ENCODE data around the gene DYNC1LI1.

The DYNC1LI1 gene

GRCh38 chr3:32500231-32500630 lies 70.4 kb downstream of the DYNC1LI1 start:
- H3K4me3 ChIP-seq (ENCODE audit: low read length) = no peak overlapping the region; the same call in 1 of the 2 replicates
- no peak for TF ChIP-seq ZNF274 (IDR thresholded peaks at IDR 0.05; ENCODE audit: low read depth, low read length)

DNA sequence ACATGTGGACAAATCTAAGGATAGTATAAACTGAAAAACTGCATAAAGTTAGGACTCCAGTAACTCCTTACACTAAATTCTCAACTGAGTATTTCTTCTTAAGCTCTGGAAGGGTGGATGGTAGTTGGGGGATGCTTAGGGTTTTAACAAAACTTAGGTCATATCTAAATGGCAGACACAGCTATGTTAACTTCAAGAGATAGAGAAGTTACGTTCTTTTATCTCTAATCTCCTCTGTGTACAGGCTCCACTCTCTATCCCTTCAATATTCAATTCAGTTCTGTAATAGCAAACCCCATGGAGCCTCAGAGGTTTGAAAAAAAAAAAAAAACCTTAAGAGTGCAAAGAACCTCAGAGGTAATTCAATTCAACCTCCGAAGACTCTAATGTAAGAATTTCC lies 71.1 kb downstream of the DYNC1LI1 start:
- no peak overlapping the region; the same call in 1 of the 2 replicates for H3K4me3 ChIP-seq (ENCODE audit: low read length)
- TF ChIP-seq ZNF274 (IDR thresholded peaks at IDR 0.05; ENCODE audit: low read depth, low read length) = no peak

GRCh38 chr3:32498992-32499391 lies 71.7 kb downstream of the DYNC1LI1 start:
- no peak for TF ChIP-seq ZNF274 (IDR thresholded peaks at IDR 0.05; ENCODE audit: low read depth, low read length)
- no peak overlapping the region for H3K4me3 ChIP-seq (ENCODE audit: low read length)

DNA sequence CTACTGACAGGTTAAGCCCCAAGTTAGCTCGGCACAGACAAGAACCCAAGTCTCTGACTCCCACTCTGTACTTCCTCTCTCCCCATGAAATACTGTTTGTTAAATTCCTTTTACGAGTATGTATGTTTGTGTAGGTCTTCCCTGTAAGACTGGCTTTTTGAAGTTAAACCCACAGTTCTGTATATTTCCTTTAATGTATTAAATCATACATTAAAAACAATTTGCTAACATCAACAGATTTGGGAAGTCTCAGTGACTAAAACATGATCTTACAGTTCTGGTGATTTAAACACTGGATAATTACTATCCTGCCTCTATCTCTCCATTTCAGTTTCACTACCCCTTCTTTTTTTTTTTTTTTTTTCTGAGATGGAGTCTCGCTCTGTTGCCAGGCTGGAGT lies 72.4 kb downstream of the DYNC1LI1 start:
- H3K4me3 ChIP-seq (ENCODE audit: low read length) = no peak overlapping the region
- TF ChIP-seq ZNF274 (IDR thresholded peaks at IDR 0.05; ENCODE audit: low read depth, low read length) = no peak

- no peak overlapping the region for H3K4me3 ChIP-seq (ENCODE audit: low read length)
- no peak for TF ChIP-seq ZNF274 (IDR thresholded peaks at IDR 0.05; ENCODE audit: low read depth, low read length)
These were observed 75.0 kb downstream of the DYNC1LI1 start for GRCh38 chr3:32495609-32496008.

- TF ChIP-seq ZNF274 (IDR thresholded peaks at IDR 0.05; ENCODE audit: low read depth, low read length) = no peak
- no peak overlapping the region for H3K4me3 ChIP-seq (ENCODE audit: low read length)
These were observed 75.6 kb downstream of the DYNC1LI1 start for GRCh38 chr3:32495085-32495484.

GRCh38 chr3:32493437-32494414 lies 76.9 kb downstream of the DYNC1LI1 start:
- H3K4me3 ChIP-seq (ENCODE audit: low read length) = peak overlapping the region; percentile 41
- TF ChIP-seq ZNF274 (IDR thresholded peaks at IDR 0.05; ENCODE audit: low read depth, low read length) = no peak

DNA sequence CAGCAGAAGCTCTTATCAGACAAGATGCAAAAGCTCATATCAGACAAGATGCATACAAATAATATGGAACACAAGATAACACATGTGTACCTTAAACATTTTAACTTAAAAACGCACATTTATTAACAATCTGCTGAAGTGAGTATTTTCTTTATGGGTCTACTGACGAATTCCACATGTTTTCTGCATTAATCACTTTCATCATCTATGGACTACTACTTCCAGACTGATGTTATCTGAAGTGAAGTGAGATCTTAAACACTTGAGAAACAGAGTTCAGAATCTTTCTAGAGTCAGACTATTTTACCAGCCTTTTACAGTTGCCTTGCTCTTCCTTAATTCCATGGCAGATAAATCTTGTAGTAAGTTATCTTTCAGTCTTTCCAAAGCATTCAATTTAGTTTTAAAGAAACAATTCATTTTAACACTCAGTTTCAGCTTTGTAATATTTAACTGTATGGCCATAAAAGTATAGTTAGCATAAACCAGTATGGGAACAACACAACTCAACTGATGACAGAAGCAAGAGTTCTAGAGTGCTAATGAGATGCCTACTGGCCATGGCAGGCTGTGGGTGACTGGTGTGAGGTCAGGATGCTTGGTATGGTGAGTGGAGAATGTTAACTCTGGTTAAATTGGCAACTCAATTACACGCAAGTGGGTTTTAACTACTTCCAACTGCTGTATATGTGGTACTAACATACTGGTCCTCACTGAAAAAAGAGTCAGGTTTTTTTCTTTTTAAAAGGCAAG lies 77.8 kb downstream of the DYNC1LI1 start:
- no peak overlapping the region for H3K4me3 ChIP-seq (ENCODE audit: low read length)
- no peak for TF ChIP-seq ZNF274 (IDR thresholded peaks at IDR 0.05; ENCODE audit: low read depth, low read length)

GRCh38 chr3:32488474-32489008 lies 82.1 kb downstream of the DYNC1LI1 start:
- no peak for TF ChIP-seq ZNF274 (IDR thresholded peaks at IDR 0.05; ENCODE audit: low read depth, low read length)

DNA sequence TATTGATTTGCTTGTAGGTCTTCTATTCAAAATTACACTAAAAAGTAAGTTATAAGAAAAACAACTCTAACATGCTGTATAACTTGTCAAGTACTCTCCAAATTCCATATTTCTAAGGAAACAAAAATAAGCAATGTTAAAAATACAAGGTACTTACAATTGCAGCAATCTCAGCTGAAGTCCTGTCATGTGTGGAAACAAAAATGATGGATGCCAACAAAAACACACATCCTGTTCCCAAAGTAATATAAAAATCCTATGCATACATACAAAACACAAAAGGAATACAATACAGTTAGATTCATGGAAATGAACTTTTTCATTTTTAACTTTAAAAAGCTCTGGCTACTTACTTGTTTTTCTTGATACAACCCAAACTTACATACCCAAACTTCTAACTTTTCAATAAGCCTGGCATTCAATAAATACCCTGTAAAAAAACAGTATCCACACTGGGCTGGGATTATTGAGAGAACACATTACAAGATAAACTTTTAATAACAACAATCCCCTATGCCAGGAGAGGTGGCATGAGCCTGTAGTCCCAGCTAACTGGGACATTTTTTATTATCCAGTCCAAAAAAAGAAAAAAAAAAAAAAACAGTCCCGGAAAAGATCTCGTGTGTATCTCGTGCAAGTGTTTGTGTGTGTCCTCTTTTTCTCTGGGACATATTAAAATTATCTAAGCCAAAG lies 82.7 kb downstream of the DYNC1LI1 start:
- no peak overlapping the region for H3K4me3 ChIP-seq (ENCODE audit: low read length)
- TF ChIP-seq ZNF274 (IDR thresholded peaks at IDR 0.05; ENCODE audit: low read depth, low read length) = no peak

More at GRCh38 chr3:32488474-32489008, 82.1 kb downstream of the DYNC1LI1 start:
- H3K4me3 ChIP-seq (ENCODE audit: low read length) = no peak overlapping the region

- TF ChIP-seq ZNF274 (IDR thresholded peaks at IDR 0.05; ENCODE audit: low read depth, low read length) = no peak
- H3K4me3 ChIP-seq (ENCODE audit: low read length) = no peak overlapping the region
These were observed 86.2 kb downstream of the DYNC1LI1 start for GRCh38 chr3:32484436-32484835.

- no peak for TF ChIP-seq ZNF274 (IDR thresholded peaks at IDR 0.05; ENCODE audit: low read depth, low read length)
- H3K4me3 ChIP-seq (ENCODE audit: low read length) = no peak overlapping the region
These were observed 86.9 kb downstream of the DYNC1LI1 start for GRCh38 chr3:32483772-32484171.

GRCh38 chr3:32482693-32483092 lies 88.0 kb downstream of the DYNC1LI1 start:
- H3K4me3 ChIP-seq (ENCODE audit: low read length) = no peak overlapping the region
- TF ChIP-seq ZNF274 (IDR thresholded peaks at IDR 0.05; ENCODE audit: low read depth, low read length) = no peak
